K562 (cell line): ENCODE measurements around the gene MED15. TPM values are rescaled to one million over a fixed set of nuclear protein-coding genes. Genes with fewer than 3 reads are reported as not detected.

Experiments used
- ATAC-seq: fragments of 200-7000 bp; cut with Tn5 transposase; 3 replicates; pipeline ENCODE4 v1.9.1; 2020; ENCODE audit warnings: moderate library complexity
- BruUV-seq: library from RNA; stranded (reverse); fragments of 400-500 nt; replicated peaks from 2 replicates; lab custom pipeline; 2021; lab: Mats Ljungman, UMichigan
- CTCF ChIA-PET: fragments of 300-600 bp; formaldehyde crosslinking; extraction: SDS; loops from one replicate; lab custom pipeline; 2021; ENCODE audit warnings: low intra/inter-chr PET ratio; lab: Yijun Ruan, JAX
- POLR2A ChIA-PET: fragments of 300-600, 350-650 bp; sonication (Branson Sonifier 250); formaldehyde crosslinking; extraction: SDS; loops from one replicate; lab custom pipeline; 2021; ENCODE audit warnings: antibody characterized with exemption, inconsistent platforms; lab: Yijun Ruan, JAX
- DNase-seq, 4 experiments: peaks; one replicate each; pipeline versions ENCODE4 v3.0.0 to v3.0.0-alpha.2; 2011 to 2018; ENCODE audit warnings: low spot score in 3 of 4, mixed read lengths in 3 of 4; ENCODE audit errors: extremely low read depth in 1 of 4
- FAIRE-seq: peaks from 2 replicates; lab custom pipeline; 2011; peaks lifted over from hg19 to GRCh38; lab: Jason Lieb, UNC
- H2AFZ ChIP-seq: 2 replicates; pipeline ENCODE4 v1.6.0; 2011; ENCODE audit warnings: low read depth, low read length, control low read depth, inconsistent platforms
- H3K27ac ChIP-seq: fragments of 200-600 bp; 3 replicates; pipeline ENCODE4 v1.8.0; 2011; ENCODE audit warnings: low read depth, mild to moderate bottlenecking, control low read depth, inconsistent platforms, low read length, moderate library complexity, mixed read lengths; ENCODE audit errors: extremely low read depth
- H3K27me3 ChIP-seq, 2 experiments: fragments of 300-600 bp in 1 of 2; 2 replicates in 1 of 2; 3 replicates in 1 of 2; pipeline versions ENCODE4 v1.6.0 to v1.8.0; 2011; ENCODE audit warnings: inconsistent platforms in 2 of 2, low read length in 2 of 2, mild to moderate bottlenecking in 1 of 2, mixed read lengths in 1 of 2, moderate library complexity in 1 of 2; ENCODE audit not compliant: control insufficient read depth in 2 of 2, insufficient read depth in 2 of 2
- H3K36me3 ChIP-seq: fragments of 300-600 bp; 3 replicates; pipeline ENCODE4 v1.8.0; 2011; ENCODE audit warnings: mild to moderate bottlenecking, low read length, inconsistent platforms; ENCODE audit not compliant: control insufficient read depth, insufficient read depth
- H3K4me1 ChIP-seq, 2 experiments: fragments of 200-600 bp in 1 of 2; replicated peaks in 1 of 2; 2 replicates in 1 of 2; 3 replicates in 1 of 2; pipeline versions ENCODE4 v1.5.1 to v1.8.0; 2011; ENCODE audit warnings: inconsistent platforms in 2 of 2, low read length in 2 of 2, mild to moderate bottlenecking in 1 of 2, mixed read lengths in 1 of 2, moderate library complexity in 1 of 2; ENCODE audit not compliant: control insufficient read depth in 2 of 2, insufficient read depth in 2 of 2
- H3K4me2 ChIP-seq: 2 replicates; pipeline ENCODE4 v1.6.1; 2011; ENCODE audit warnings: low read length, control low read depth, inconsistent platforms, mixed read lengths; ENCODE audit not compliant: insufficient read depth
- H3K4me3 ChIP-seq: fragments of 200-600 bp; sonication (generic), shearing (Covaris generic); 2 replicates; pipeline ENCODE4 v1.5.1; 2016; ENCODE audit warnings: control low read depth, inconsistent platforms
- H3K79me2 ChIP-seq: fragments of 200-600 bp; 3 replicates; pipeline ENCODE4 v1.8.0; 2011; ENCODE audit warnings: low read length, inconsistent platforms; ENCODE audit not compliant: control insufficient read depth, insufficient read depth
- H3K9ac ChIP-seq, 2 experiments: 2 replicates each; pipeline versions ENCODE4 v1.6.0 to v1.6.1; 2011; ENCODE audit warnings: low read depth in 2 of 2, low read length in 2 of 2, control low read depth in 1 of 2, inconsistent platforms in 1 of 2, mild to moderate bottlenecking in 1 of 2, mixed read lengths in 1 of 2; ENCODE audit not compliant: insufficient read depth in 1 of 2
- H3K9me1 ChIP-seq: one replicate; pipeline ENCODE4 v1.6.0; 2011; ENCODE audit warnings: inconsistent platforms, mild to moderate bottlenecking, low read length, moderate library complexity; ENCODE audit not compliant: control insufficient read depth, insufficient read depth
- H3K9me3 ChIP-seq: replicated peaks from 2 replicates; pipeline ENCODE4 v1.5.1; 2011; ENCODE audit warnings: low read depth, low read length, inconsistent platforms; ENCODE audit not compliant: control insufficient read depth, insufficient read depth
- H4K20me1 ChIP-seq: replicated peaks from 2 replicates; pipeline ENCODE4 v1.6.1; 2011; ENCODE audit warnings: low read length, inconsistent platforms, mixed read lengths; ENCODE audit not compliant: control insufficient read depth, insufficient read depth
- NCOA1 ChIP-seq: fragments of 450-650 bp; IDR thresholded peaks from 2 replicates; pipeline ENCODE4 v1.6.1; 2016; ENCODE audit warnings: low read depth
- PRMT5 ChIP-seq: sonication (generic); formaldehyde crosslinking; IDR thresholded peaks from 2 replicates; pipeline ENCODE4 v1.5.0; 2020; ENCODE audit warnings: missing genetic modification reagents
- PURB ChIP-seq: sonication (generic); formaldehyde crosslinking; IDR thresholded peaks from 2 replicates; pipeline ENCODE4 v1.9.0; 2021; ENCODE audit warnings: low read depth, mild to moderate bottlenecking, missing genetic modification reagents
- SIX5 ChIP-seq, 2 experiments: IDR thresholded peaks; 2 replicates each; pipeline ENCODE4 v1.6.1; 2011; ENCODE audit warnings: low read length in 2 of 2, borderline replicate concordance in 1 of 2, low read depth in 1 of 2, mild to moderate bottlenecking in 1 of 2, moderate library complexity in 1 of 2; ENCODE audit not compliant: insufficient read depth in 1 of 2
- ZC3H4 ChIP-seq: sonication (generic); formaldehyde crosslinking; IDR thresholded peaks from 2 replicates; pipeline ENCODE4 v1.9.0; 2021; ENCODE audit warnings: missing genetic modification reagents, borderline replicate concordance
- ZKSCAN1 ChIP-seq: fragments of 150-350 bp; IDR thresholded peaks from 2 replicates; pipeline ENCODE4 v1.6.1; 2016; ENCODE audit warnings: low read depth, low read length
- ZNF511 ChIP-seq: sonication (generic); formaldehyde crosslinking; IDR thresholded peaks from 2 replicates; pipeline ENCODE4 v1.8.0; 2022; ENCODE audit warnings: mild to moderate bottlenecking, missing genetic modification reagents
- ZNF764 ChIP-seq: fragments of 250-450 bp; sonication (Bioruptor Pico); IDR thresholded peaks from 2 replicates; pipeline ENCODE4 v1.4.0; 2020; ENCODE audit warnings: low read depth, mild to moderate bottlenecking, moderate library complexity
- WGBS: fragments of 100-300 bp; shearing (Covaris generic); methylation state at CpG from one replicate; pipeline ENCODE4 v1.1.6; 2016; ENCODE audit warnings: low coverage, mixed read lengths; ENCODE audit not compliant: insufficient coverage; ENCODE audit errors: missing lambda C conversion rate; 5-methylcytosine and 5-hydroxymethylcytosine counted together
- in situ Hi-C: fragments of 300-500 bp; cut with MboI; formaldehyde crosslinking; loops from 4 replicates; pipeline ENCODE4 v1.15.0; 2018; ENCODE audit warnings: inconsistent platforms, mixed read lengths
- intact Hi-C: fragments of 100-400 bp; cut with micrococcal nuclease; formaldehyde crosslinking; loops from 2 replicates; pipeline ENCODE4 v1.14.2; 2022
- polyA plus RNA-seq, 8 experiments: library from polyadenylated mRNA; depleted of rRNA in 4 of 8; stranded (reverse) in 5 of 8; unstranded in 3 of 8; fragments of >200 nt; fragmentation: Nextera tagmentation in 2 of 8; fragmentation: Illumina TruSeq in 1 of 8; extraction: Ambion mirVana in 2 of 8; extraction: Trizol in 1 of 8; gene quantifications; 2 replicates each; pipeline versions ENCODE4 v1.2.1 to v1.2.3, GENCODE V29; 2011 to 2014; ENCODE audit warnings: inconsistent platforms in 1 of 8, missing spikeins in 1 of 8
- total RNA-seq, 7 experiments: library from RNA; depleted of rRNA in 6 of 7; stranded (reverse); fragments of >200 nt in 6 of 7; fragmentation: Illumina TruSeq in 2 of 7; extraction: Trizol in 2 of 7; gene quantifications; 2 replicates each; pipeline versions ENCODE4 v1.2.1 to v1.2.3, GENCODE V29; 2011 to 2021; ENCODE audit warnings: low replicate concordance in 1 of 7
- TF ChIP-seq, protein P1 (sequence below): fragments of 250-450 bp; sonication (Bioruptor Pico); IDR thresholded peaks from 2 replicates; pipeline ENCODE4 v1.4.0; 2020; ENCODE audit warnings: mild to moderate bottlenecking, moderate library complexity
- TF ChIP-seq, protein P2 (sequence below): fragments of 250-450 bp; sonication (Bioruptor Pico); IDR thresholded peaks from 2 replicates; pipeline ENCODE4 v1.5.0; 2021
- TF ChIP-seq, protein P3 (sequence below), 3 experiments: IDR thresholded peaks in 2 of 3; conservative IDR thresholded peaks in 1 of 3; 2 replicates each; pipeline ENCODE4 v1.5.1; 2011 to 2012; ENCODE audit warnings: low read length in 3 of 3, mild to moderate bottlenecking in 3 of 3, control low read depth in 2 of 3, improper control_type of control experiment in 1 of 3, inconsistent platforms in 1 of 3, low read depth in 1 of 3, mixed read lengths in 1 of 3, moderate library complexity in 1 of 3; ENCODE audit not compliant: insufficient read depth in 2 of 3

MED15 gene
- total and polyA plus RNA-seq, 9 of the 15 experiments (the other 6 are each of a cell fraction or from before 2014, with no cell fraction given), result 4.0 to 271 (median 60.1) TPM

- Histone ChIP-seq H3K9me3 (no peaks in the 10 kb centered on the region), H3K9ac (peak overlapping the region in 1 of 2 experiments; percentile 3; a peak in 2 of 4 replicates), H3K9me1 (no peaks in the 10 kb centered on the region), H3K4me3 (no peak overlapping the region), H3K27me3 (peaks cover 15 to 25% of the 10 kb centered on the region in 2 experiments; a peak in 4 of 5 replicates), H3K36me3 (no peaks in the 10 kb centered on the region), H3K79me2 (no peaks in the 10 kb centered on the region), H3K27ac (no peak overlapping the region), H4K20me1 (peaks cover 20% of the 10 kb centered on the region), H2AFZ (no peak overlapping the region), H3K4me2 (no peak overlapping the region), H3K4me1 (peaks cover 7 to 13% of the 10 kb centered on the region in 2 experiments; a peak in 4 of 5 replicates)
- no TSS peak for BruUV-seq
- CTCF ChIA-PET, result no interaction called here
- no peak for FAIRE-seq
- WGBS, result 39% methylated on average over 32 of the region's 32 CpGs
- in situ Hi-C loops (no loop called here), intact Hi-C loops (no loop called here)
- DNase-seq, result no peak
- peak; percentile 5; the same call in 2 of the 3 replicates for ATAC-seq
- POLR2A ChIA-PET, result interaction anchor here (0.6 to 3.7 kb wide), 11 partner anchors 10 to 187 kb away, joined by 3 to 22 read pairs (median 4); partner anchors contain the start of gene MED15
- TF ChIP-seq, protein P1, sequence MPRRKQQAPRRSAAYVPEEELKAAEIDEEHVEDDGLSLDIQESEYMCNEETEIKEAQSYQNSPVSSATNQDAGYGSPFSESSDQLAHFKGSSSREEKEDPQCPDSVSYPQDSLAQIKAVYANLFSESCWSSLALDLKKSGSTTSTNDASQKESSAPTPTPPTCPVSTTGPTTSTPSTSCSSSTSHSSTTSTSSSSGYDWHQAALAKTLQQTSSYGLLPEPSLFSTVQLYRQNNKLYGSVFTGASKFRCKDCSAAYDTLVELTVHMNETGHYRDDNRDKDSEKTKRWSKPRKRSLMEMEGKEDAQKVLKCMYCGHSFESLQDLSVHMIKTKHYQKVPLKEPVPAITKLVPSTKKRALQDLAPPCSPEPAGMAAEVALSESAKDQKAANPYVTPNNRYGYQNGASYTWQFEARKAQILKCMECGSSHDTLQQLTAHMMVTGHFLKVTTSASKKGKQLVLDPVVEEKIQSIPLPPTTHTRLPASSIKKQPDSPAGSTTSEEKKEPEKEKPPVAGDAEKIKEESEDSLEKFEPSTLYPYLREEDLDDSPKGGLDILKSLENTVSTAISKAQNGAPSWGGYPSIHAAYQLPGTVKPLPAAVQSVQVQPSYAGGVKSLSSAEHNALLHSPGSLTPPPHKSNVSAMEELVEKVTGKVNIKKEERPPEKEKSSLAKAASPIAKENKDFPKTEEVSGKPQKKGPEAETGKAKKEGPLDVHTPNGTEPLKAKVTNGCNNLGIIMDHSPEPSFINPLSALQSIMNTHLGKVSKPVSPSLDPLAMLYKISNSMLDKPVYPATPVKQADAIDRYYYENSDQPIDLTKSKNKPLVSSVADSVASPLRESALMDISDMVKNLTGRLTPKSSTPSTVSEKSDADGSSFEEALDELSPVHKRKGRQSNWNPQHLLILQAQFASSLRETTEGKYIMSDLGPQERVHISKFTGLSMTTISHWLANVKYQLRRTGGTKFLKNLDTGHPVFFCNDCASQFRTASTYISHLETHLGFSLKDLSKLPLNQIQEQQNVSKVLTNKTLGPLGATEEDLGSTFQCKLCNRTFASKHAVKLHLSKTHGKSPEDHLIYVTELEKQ (CRISPR knock-in tag), result no peak
- TF ChIP-seq ZNF764 (no peak), NCOA1 (no peak), ZNF511 (CRISPR knock-in tag) (0 out of 2 replicates have a peak, but pooled peaks have one; percentile 50), ZKSCAN1 (0 out of 2 replicates have a peak, but pooled peaks have one; percentile 8), PRMT5 (CRISPR knock-in tag) (0 out of 2 replicates have a peak, but pooled peaks have one; percentile 18), PURB (CRISPR knock-in tag) (0 out of 2 replicates have a peak, but pooled peaks have one; percentile 24), SIX5 (IDR thresholded peaks at IDR 0.05; ENCODE audit: borderline replicate concordance in 1 of 2, insufficient read depth in 1 of 2, low read depth in 1 of 2, low read length in 2 of 2) (peak in 1 of 2 experiments; percentile 21; a peak in 1 of 4 replicates), ZC3H4 (CRISPR knock-in tag) (0 out of 2 replicates have a peak, but pooled peaks have one; percentile 53)
- TF ChIP-seq, protein P2, sequence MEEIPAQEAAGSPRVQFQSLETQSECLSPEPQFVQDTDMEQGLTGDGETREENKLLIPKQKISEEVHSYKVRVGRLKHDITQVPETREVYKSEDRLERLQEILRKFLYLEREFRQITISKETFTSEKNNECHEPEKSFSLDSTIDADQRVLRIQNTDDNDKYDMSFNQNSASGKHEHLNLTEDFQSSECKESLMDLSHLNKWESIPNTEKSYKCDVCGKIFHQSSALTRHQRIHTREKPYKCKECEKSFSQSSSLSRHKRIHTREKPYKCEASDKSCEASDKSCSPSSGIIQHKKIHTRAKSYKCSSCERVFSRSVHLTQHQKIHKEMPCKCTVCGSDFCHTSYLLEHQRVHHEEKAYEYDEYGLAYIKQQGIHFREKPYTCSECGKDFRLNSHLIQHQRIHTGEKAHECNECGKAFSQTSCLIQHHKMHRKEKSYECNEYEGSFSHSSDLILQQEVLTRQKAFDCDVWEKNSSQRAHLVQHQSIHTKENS (CRISPR knock-in tag), result no peak
- TF ChIP-seq, protein P3, sequence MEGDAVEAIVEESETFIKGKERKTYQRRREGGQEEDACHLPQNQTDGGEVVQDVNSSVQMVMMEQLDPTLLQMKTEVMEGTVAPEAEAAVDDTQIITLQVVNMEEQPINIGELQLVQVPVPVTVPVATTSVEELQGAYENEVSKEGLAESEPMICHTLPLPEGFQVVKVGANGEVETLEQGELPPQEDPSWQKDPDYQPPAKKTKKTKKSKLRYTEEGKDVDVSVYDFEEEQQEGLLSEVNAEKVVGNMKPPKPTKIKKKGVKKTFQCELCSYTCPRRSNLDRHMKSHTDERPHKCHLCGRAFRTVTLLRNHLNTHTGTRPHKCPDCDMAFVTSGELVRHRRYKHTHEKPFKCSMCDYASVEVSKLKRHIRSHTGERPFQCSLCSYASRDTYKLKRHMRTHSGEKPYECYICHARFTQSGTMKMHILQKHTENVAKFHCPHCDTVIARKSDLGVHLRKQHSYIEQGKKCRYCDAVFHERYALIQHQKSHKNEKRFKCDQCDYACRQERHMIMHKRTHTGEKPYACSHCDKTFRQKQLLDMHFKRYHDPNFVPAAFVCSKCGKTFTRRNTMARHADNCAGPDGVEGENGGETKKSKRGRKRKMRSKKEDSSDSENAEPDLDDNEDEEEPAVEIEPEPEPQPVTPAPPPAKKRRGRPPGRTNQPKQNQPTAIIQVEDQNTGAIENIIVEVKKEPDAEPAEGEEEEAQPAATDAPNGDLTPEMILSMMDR (IDR thresholded peaks at IDR 0.05 in 2 of 3, conservative IDR thresholded peaks at IDR 0.05 in 1 of 3; ENCODE audit: insufficient read depth in 2 of 3, low read depth in 1 of 3, low read length in 3 of 3), result 0 out of 6 replicates have a peak, but pooled peaks of 1 of the 3 experiments have one; percentile 2
Measured at GRCh38 chr22:20464912-20465758, 42.3 kb upstream of the MED15 start.
